A673 (cell line): ENCODE results near the gene MVK. TPM values are rescaled to one million over a fixed set of nuclear protein-coding genes. Genes with fewer than 3 reads are reported as not detected.

ENCODE experiments used
- BruUV-seq: library from RNA; stranded (reverse); fragments of 400-500 nt; replicated peaks from 2 replicates; lab custom pipeline; 2021; lab: Mats Ljungman, UMichigan
- CTCF ChIA-PET: fragments of 300-600 bp; sonication (Branson Sonifier 250); formaldehyde crosslinking; loops from one replicate; lab custom pipeline; 2022; ENCODE audit warnings: antibody characterized with exemption; lab: Charles Lee
- POLR2A ChIA-PET: fragments of 300-600 bp; sonication (Branson Sonifier 250); formaldehyde crosslinking; loops from one replicate; lab custom pipeline; 2022; ENCODE audit warnings: antibody characterized with exemption; ENCODE audit not compliant: low non-redundant PET; lab: Charles Lee
- DNase-seq: peaks from one replicate; pipeline ENCODE4 v3.0.0-alpha.2; 2015; ENCODE audit warnings: low spot score
- H3K27ac ChIP-seq: fragments of 200-600 bp; sonication (generic); 2 replicates; pipeline ENCODE4 v1.5.1; 2016; ENCODE audit warnings: mixed run types, low read depth, mild to moderate bottlenecking, mixed read lengths, antibody characterized with exemption, low read length; ENCODE audit not compliant: poor library complexity, severe bottlenecking
- H3K27me3 ChIP-seq: fragments of 200-600 bp; sonication (generic); replicated peaks from 2 replicates; pipeline ENCODE4 v1.6.1; 2017; ENCODE audit warnings: mixed run types, low read depth, mild to moderate bottlenecking, mixed read lengths, antibody characterized with exemption, low read length; ENCODE audit not compliant: insufficient read depth, poor library complexity
- H3K36me3 ChIP-seq: fragments of 200-600 bp; sonication (generic); 2 replicates; pipeline ENCODE4 v1.6.1; 2016; ENCODE audit warnings: mixed run types, mild to moderate bottlenecking, mixed read lengths, antibody characterized with exemption, low read length; ENCODE audit not compliant: insufficient read depth, poor library complexity, severe bottlenecking
- H3K4me1 ChIP-seq: fragments of 200-600 bp; sonication (generic); 2 replicates; pipeline ENCODE4 v1.6.1; 2017; ENCODE audit warnings: mixed run types, mild to moderate bottlenecking, mixed read lengths, antibody characterized with exemption, low read length; ENCODE audit not compliant: insufficient read depth, poor library complexity, severe bottlenecking
- H3K4me3 ChIP-seq: fragments of 200-600 bp; sonication (generic); 2 replicates; pipeline ENCODE4 v1.5.1; 2016; ENCODE audit warnings: low read depth, mixed run types, mild to moderate bottlenecking, mixed read lengths, low read length; ENCODE audit not compliant: poor library complexity, severe bottlenecking
- H3K9me3 ChIP-seq: fragments of 200-600 bp; sonication (generic); 2 replicates; pipeline ENCODE4 v1.6.1; 2016; ENCODE audit warnings: mixed run types, low read depth, mild to moderate bottlenecking, mixed read lengths, antibody characterized with exemption, low read length; ENCODE audit not compliant: poor library complexity, severe bottlenecking
- EZH2 ChIP-seq: fragments of 200-600 bp; sonication (generic); IDR thresholded peaks from 2 replicates; pipeline ENCODE4 v1.6.1; 2017; ENCODE audit warnings: borderline replicate concordance, low read depth, mild to moderate bottlenecking, mixed read lengths, antibody characterized with exemption, low read length; ENCODE audit not compliant: poor library complexity, severe bottlenecking
- intact Hi-C: fragments of 100-400 bp; cut with micrococcal nuclease; formaldehyde crosslinking; loops from one replicate; pipeline ENCODE4 v1.10.0; 2022; ENCODE audit not compliant: unreplicated experiment
- total RNA-seq: library from RNA; stranded (reverse); gene quantifications from 2 replicates; pipeline ENCODE4 v1.2.3, GENCODE V29; 2021
- TF ChIP-seq, protein P1 (sequence below): fragments of 300-800, 200-600 bp; sonication (generic); conservative IDR thresholded peaks from 2 replicates; pipeline ENCODE4 v1.5.1; 2017; ENCODE audit warnings: low read depth, mild to moderate bottlenecking, antibody characterized with exemption, low read length, moderate library complexity, mixed read lengths

The MVK gene
- total RNA-seq, 1 experiment from 2014 or later, result 56.0 TPM

DNA sequence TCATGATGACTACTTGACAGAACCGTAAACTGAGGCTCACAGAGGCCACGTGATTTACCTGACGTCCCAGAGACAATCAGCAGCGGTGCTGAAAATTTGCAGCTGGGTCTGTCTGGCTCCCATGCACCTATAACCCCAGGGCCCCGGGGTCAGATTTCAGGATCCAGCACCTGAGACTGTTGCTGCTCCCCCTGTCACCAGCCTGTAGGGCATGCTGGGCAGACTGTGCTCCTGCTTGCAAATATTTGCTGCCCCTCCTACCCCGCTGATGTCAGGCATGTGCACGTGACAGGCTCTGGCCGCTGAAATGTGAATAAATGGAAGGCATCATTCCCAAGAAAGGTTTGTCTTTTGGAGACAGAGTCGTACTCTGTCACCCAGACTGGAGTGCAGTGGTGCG, 6.3 kb upstream of the MVK start:
- H3K9me3 ChIP-seq, result no peaks in the 10 kb centered on the region
- H3K4me3 ChIP-seq, result no peak overlapping the region
- ChIA-PET CTCF (no interaction called here), POLR2A (no interaction called here)
- TF ChIP-seq, protein P1, sequence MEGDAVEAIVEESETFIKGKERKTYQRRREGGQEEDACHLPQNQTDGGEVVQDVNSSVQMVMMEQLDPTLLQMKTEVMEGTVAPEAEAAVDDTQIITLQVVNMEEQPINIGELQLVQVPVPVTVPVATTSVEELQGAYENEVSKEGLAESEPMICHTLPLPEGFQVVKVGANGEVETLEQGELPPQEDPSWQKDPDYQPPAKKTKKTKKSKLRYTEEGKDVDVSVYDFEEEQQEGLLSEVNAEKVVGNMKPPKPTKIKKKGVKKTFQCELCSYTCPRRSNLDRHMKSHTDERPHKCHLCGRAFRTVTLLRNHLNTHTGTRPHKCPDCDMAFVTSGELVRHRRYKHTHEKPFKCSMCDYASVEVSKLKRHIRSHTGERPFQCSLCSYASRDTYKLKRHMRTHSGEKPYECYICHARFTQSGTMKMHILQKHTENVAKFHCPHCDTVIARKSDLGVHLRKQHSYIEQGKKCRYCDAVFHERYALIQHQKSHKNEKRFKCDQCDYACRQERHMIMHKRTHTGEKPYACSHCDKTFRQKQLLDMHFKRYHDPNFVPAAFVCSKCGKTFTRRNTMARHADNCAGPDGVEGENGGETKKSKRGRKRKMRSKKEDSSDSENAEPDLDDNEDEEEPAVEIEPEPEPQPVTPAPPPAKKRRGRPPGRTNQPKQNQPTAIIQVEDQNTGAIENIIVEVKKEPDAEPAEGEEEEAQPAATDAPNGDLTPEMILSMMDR, result no peak
- no peak for TF ChIP-seq EZH2
- no peaks in the 10 kb centered on the region for H3K4me1 ChIP-seq
- no peak for DNase-seq
- H3K27ac ChIP-seq, result no peak overlapping the region
- intact Hi-C loops, result no loop called here
- H3K36me3 ChIP-seq, result peaks cover 89% of the 10 kb centered on the region
- no TSS peak for BruUV-seq
- H3K27me3 ChIP-seq, result no peaks in the 10 kb centered on the region

GRCh38 chr12:109567967-109568366, 5.6 kb upstream of the MVK start:
- Histone ChIP-seq H3K36me3 (peaks cover 83% of the 10 kb centered on the region), H3K27ac (no peak overlapping the region), H3K4me3 (no peak overlapping the region), H3K4me1 (no peaks in the 10 kb centered on the region), H3K9me3 (no peaks in the 10 kb centered on the region), H3K27me3 (no peaks in the 10 kb centered on the region)
- no peak for DNase-seq
- POLR2A ChIA-PET, result no interaction called here
- TF ChIP-seq, protein P1, result no peak
- CTCF ChIA-PET, result no interaction called here
- intact Hi-C loops, result no loop called here
- no TSS peak for BruUV-seq

GRCh38 chr12:109568486-109568885, 5.1 kb upstream of the MVK start:
- Histone ChIP-seq H3K27ac (no peak overlapping the region), H3K27me3 (no peaks in the 10 kb centered on the region), H3K4me3 (no peak overlapping the region), H3K9me3 (no peaks in the 10 kb centered on the region), H3K36me3 (peaks cover 78% of the 10 kb centered on the region), H3K4me1 (no peaks in the 10 kb centered on the region)
- DNase-seq, result no peak
- no TSS peak for BruUV-seq
- intact Hi-C loops, result no loop called here
- ChIA-PET CTCF (no interaction called here), POLR2A (no interaction called here)
- TF ChIP-seq, protein P1, result no peak
- TF ChIP-seq EZH2, result no peak
